Measurements from ENCODE around the gene XRCC3.
A peak's percentile ranks its signal among the peaks of the same experiment; 100 is the strongest.

DNA sequence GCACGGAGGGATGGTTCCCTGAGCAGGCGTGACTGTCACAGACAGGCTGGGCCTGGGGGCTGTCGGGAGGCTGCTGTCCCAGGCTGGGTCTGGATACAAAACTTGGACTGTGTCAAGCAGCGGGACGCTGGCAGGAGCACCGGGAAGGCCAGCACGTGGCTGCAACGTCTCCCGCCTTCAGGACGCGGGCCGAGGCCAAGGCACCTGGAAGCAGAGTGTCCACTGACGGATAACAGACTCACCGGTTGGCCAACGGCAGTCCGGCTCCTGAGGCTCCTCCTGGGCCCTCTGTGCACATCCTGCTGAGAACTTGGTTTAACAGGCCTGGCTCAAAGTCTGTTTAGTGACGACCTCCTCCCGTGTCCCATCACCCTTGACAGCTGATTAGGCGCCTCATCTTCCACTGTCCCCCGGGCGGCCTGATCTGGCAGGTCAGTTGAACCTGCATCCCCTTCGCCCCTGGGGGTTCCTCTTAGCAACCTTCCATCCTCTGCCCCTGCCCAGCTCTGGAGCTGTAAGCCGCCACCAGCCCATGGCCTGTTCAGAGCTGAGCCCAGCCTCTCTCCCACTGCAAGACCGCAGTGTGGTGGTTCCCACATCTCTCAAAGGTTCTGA is 2.5 kb downstream of the XRCC3 start:
- no peak for TF ChIP-seq POLR2A (IDR thresholded peaks at IDR 0.05)
- no peak for TF ChIP-seq CTCF (IDR thresholded peaks at IDR 0.05)
- TF ChIP-seq POLR2AphosphoS5 (IDR thresholded peaks at IDR 0.05): peak in 1 of 4 donors; percentile 26

All from sigmoid colon (tissue), 4 donors.